Measurements from ENCODE around the gene FLOT2. TPM values are rescaled to one million over a fixed set of nuclear protein-coding genes. Genes with fewer than 3 reads are reported as not detected.
"Not testable (repeated sequence)": the region's sequence is repeated elsewhere in the genome, so short reads cannot be mapped to it uniquely, and the experiment has no call there.

The FLOT2 gene
- total and polyA plus RNA-seq, 2 donors (not counting 3 experiments of a cell fraction or from before 2014, with no cell fraction given) = 169 to 180 TPM

DNA sequence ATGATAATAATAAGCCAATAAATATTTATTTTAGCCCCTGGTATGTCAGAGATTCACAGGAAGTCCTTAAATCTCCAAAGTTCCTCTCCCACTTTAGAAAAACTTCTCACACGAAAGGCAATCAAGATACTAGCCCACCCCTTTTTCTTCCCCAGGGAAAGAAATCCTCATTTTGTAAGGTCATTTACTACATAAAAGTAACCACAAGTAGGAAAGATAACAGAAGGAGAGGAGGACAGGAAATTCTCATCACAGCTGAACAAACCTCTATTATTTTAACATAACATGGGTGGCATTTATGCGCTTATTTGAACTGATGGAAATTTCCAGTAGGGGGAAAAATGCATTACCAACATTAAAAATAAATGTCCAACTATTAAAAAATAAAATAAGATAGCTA, 58.3 kb downstream of the FLOT2 start:
- no peak for TF ChIP-seq GATA2 (IDR thresholded peaks at IDR 0.05; ENCODE audit: insufficient read depth, insufficient read length, low read depth, low read length)
- no peak for TF ChIP-seq EZH2 (IDR thresholded peaks at IDR 0.05; ENCODE audit: borderline replicate concordance, low read depth, low read length, severe bottlenecking)
- TF ChIP-seq POLR2A (IDR thresholded peaks at IDR 0.05; ENCODE audit: low read depth, low read length) = no peak
- no peak for TF ChIP-seq JUN (IDR thresholded peaks at IDR 0.05; ENCODE audit: borderline replicate concordance, insufficient read depth, insufficient read length, low read depth)
- TF ChIP-seq MYC (IDR thresholded peaks at IDR 0.05; ENCODE audit: low read depth, low read length) = no peak
- Histone ChIP-seq H3K4me2 (ENCODE audit: insufficient read depth, low read length) (peak overlapping the region; percentile 42), H4K20me1 (replicated peaks; ENCODE audit: control insufficient read depth, extremely low read depth, insufficient read depth, low read length) (peaks cover 3% of the 10 kb centered on the region), H3K9me3 (replicated peaks; ENCODE audit: control insufficient read depth, insufficient read depth, low read length) (no peaks in the 10 kb centered on the region), H3K36me3 (ENCODE audit: control insufficient read depth in 2 of 2, extremely low read depth in 1 of 2, insufficient read depth in 2 of 2, low read length in 2 of 2) (no peaks in the 10 kb centered on the region), H3K27me3 (ENCODE audit: control insufficient read depth in 2 of 2, insufficient read depth in 2 of 2, low read length in 2 of 2) (no peaks in the 10 kb centered on the region), H3K9ac (replicated peaks; ENCODE audit: extremely low read depth, insufficient read depth, low read length) (no peak overlapping the region), H3K27ac (ENCODE audit: insufficient read depth, low read depth, low read length) (no peak overlapping the region), H3K4me3 (replicated peaks in 1 of 3; ENCODE audit: insufficient read depth in 1 of 3, low read depth in 1 of 3, low read length in 3 of 3) (no peak overlapping the region), H3K79me2 (ENCODE audit: control insufficient read depth, insufficient read depth, low read length) (peaks cover 71% of the 10 kb centered on the region), H2AFZ (ENCODE audit: low read depth, low read length) (no peak overlapping the region), H3K4me1 (ENCODE audit: control insufficient read depth, extremely low read depth, insufficient read depth, low read length) (peaks cover 19% of the 10 kb centered on the region), H3K9me1 (replicated peaks; ENCODE audit: control insufficient read depth, extremely low read depth, insufficient read depth, low read length) (no peaks in the 10 kb centered on the region)
- intact Hi-C loops (cut with micrococcal nuclease) = no loop called here
- dilution Hi-C loops (cut with MboI; ENCODE audit: extremely low pct_ligation_motif_present, low sequenced_read_pairs) = no loop called here
- BruUV-seq (replicated peaks) = no TSS peak
- DNase-seq (ENCODE audit: low read depth, low spot score) (peak; percentile 54), FAIRE-seq (no peak)
- CTCF ChIA-PET = interaction anchor here (1.1 to 7.3 kb wide), 2 partner anchors 42 to 76 kb away, joined by 4 to 130 read pairs; no protein-coding TSS in a partner anchor
- POLR2A ChIA-PET = no interaction called here

DNA sequence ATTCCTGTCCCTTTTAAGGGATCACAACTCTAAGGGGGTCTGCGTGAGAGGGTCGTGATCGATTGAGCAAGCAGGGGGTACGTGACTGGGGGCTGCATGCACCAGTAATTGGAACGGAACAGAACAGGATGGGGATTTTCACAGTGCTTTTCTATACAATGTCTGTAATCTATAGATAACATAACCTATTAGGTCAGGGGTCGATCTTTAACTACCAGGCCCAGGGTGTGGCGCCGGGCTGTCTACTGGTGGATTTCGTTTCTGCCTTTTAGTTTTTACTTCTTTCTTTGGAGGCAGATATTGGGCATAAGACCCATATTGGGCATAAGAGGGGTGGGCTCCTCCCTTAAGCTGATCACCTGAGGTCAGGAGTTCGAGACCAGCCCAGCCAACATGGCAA, 61.0 kb downstream of the FLOT2 start:
- CTCF ChIA-PET = interaction anchor here (0.6 to 1.0 kb wide), 2 partner anchors 73 to 402 kb away, joined by 3 to 5 read pairs; no protein-coding TSS in a partner anchor
- H3K9me3 ChIP-seq (replicated peaks; ENCODE audit: control insufficient read depth, insufficient read depth, low read length); POLR2A ChIA-PET; H2AFZ ChIP-seq (ENCODE audit: low read depth, low read length); H3K36me3 ChIP-seq (ENCODE audit: control insufficient read depth in 2 of 2, extremely low read depth in 1 of 2, insufficient read depth in 2 of 2, low read length in 2 of 2); H3K4me3 ChIP-seq (replicated peaks in 1 of 3; ENCODE audit: insufficient read depth in 1 of 3, low read depth in 1 of 3, low read length in 3 of 3); H3K9ac ChIP-seq (replicated peaks; ENCODE audit: extremely low read depth, insufficient read depth, low read length); H3K9me1 ChIP-seq (replicated peaks; ENCODE audit: control insufficient read depth, extremely low read depth, insufficient read depth, low read length); BruUV-seq (replicated peaks); H3K4me2 ChIP-seq (ENCODE audit: insufficient read depth, low read length); FAIRE-seq; DNase-seq (ENCODE audit: low read depth, low spot score); H3K27me3 ChIP-seq (ENCODE audit: control insufficient read depth in 2 of 2, insufficient read depth in 2 of 2, low read length in 2 of 2); intact Hi-C loops (cut with micrococcal nuclease); dilution Hi-C loops (cut with MboI; ENCODE audit: extremely low pct_ligation_motif_present, low sequenced_read_pairs); H3K27ac ChIP-seq (ENCODE audit: insufficient read depth, low read depth, low read length); H4K20me1 ChIP-seq (replicated peaks; ENCODE audit: control insufficient read depth, extremely low read depth, insufficient read depth, low read length): not testable (repeated sequence)
- Histone ChIP-seq H3K79me2 (ENCODE audit: control insufficient read depth, insufficient read depth, low read length) (peaks cover 78% of the 10 kb centered on the region), H3K4me1 (ENCODE audit: control insufficient read depth, extremely low read depth, insufficient read depth, low read length) (peaks cover 14% of the 10 kb centered on the region)

Measured in endothelial cell of umbilical vein (primary cell).